HFFc6 (cell line): Measurements from ENCODE around the gene FOXI1. TPM values are rescaled to one million over a fixed set of nuclear protein-coding genes. Genes with fewer than 3 reads are reported as not detected.

Experiments used
- DNase-seq: peaks from one replicate; pipeline ENCODE4 v3.0.0-alpha.2; 2018
- H3K27ac Mint-ChIP-seq: 2 replicates; pipeline ENCODE4 v1.8.0; 2020; ENCODE audit warnings: mild to moderate bottlenecking, mixed read lengths
- H3K27me3 Mint-ChIP-seq: 2 replicates; pipeline ENCODE4 v1.8.0; 2021; ENCODE audit warnings: mild to moderate bottlenecking, moderate library complexity, mixed read lengths; ENCODE audit not compliant: insufficient read depth
- H3K36me3 Mint-ChIP-seq: 2 replicates; pipeline ENCODE4 v1.8.0; 2021; ENCODE audit warnings: low read depth, mixed read lengths
- H3K4me1 Mint-ChIP-seq: 2 replicates; pipeline ENCODE4 v1.8.0; 2020; ENCODE audit warnings: low read depth, mixed read lengths
- H3K4me3 Mint-ChIP-seq: 2 replicates; pipeline ENCODE4 v1.8.0; 2020; ENCODE audit warnings: mild to moderate bottlenecking, moderate library complexity, mixed read lengths
- H3K9me3 Mint-ChIP-seq: 2 replicates; pipeline ENCODE4 v1.8.0; 2020; ENCODE audit warnings: mild to moderate bottlenecking, mixed read lengths
- total RNA-seq, 6 experiments: library from RNA; stranded (reverse); fragmentation: NEBNext Ultra II Directional; extraction: Animal tissue kit (Norgen Biotek cat#: 25700); gene quantifications; 2 replicates in 1 of 6; 3 replicates in 5 of 6; pipeline ENCODE4 v1.2.3, GENCODE V29; 2021
- TF ChIP-seq, protein P1 (sequence below): fragments of 200-600 bp; sonication (generic); IDR thresholded peaks from 2 replicates; pipeline ENCODE4 v1.5.0; 2021; ENCODE audit warnings: antibody characterized with exemption, mild to moderate bottlenecking

The FOXI1 gene
- total RNA-seq, 6 experiments from 2014 or later, result not detected

DNA sequence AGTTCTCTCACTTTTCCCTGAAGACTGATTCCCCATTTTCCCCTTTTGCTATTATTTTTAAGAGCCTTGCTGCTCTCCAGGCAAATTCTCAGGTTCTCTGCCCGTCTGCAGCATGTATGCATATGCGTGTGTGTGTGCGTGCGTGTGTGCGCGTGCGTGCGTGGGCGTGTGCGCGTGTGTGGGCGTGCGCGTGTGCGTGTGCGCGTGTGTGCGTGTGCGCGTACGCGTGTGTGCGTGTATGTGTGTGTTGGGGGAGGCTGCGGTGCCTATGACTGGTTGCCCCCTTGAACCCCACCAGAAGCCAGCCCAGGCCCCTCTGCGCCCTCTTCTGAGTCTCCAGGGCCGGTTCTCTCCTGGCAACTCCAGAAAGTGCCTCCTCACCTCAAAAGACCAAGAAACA is 987 bp upstream of the FOXI1 start:
- Mint-ChIP-seq H3K4me3 (no peak overlapping the region), H3K27me3 (peaks cover 19% of the 10 kb centered on the region), H3K36me3 (no peaks in the 10 kb centered on the region), H3K27ac (no peak overlapping the region), H3K4me1 (peaks cover 6% of the 10 kb centered on the region), H3K9me3 (no peaks in the 10 kb centered on the region)
- TF ChIP-seq, protein P1, sequence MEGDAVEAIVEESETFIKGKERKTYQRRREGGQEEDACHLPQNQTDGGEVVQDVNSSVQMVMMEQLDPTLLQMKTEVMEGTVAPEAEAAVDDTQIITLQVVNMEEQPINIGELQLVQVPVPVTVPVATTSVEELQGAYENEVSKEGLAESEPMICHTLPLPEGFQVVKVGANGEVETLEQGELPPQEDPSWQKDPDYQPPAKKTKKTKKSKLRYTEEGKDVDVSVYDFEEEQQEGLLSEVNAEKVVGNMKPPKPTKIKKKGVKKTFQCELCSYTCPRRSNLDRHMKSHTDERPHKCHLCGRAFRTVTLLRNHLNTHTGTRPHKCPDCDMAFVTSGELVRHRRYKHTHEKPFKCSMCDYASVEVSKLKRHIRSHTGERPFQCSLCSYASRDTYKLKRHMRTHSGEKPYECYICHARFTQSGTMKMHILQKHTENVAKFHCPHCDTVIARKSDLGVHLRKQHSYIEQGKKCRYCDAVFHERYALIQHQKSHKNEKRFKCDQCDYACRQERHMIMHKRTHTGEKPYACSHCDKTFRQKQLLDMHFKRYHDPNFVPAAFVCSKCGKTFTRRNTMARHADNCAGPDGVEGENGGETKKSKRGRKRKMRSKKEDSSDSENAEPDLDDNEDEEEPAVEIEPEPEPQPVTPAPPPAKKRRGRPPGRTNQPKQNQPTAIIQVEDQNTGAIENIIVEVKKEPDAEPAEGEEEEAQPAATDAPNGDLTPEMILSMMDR, result no peak
- DNase-seq, result no peak

DNA sequence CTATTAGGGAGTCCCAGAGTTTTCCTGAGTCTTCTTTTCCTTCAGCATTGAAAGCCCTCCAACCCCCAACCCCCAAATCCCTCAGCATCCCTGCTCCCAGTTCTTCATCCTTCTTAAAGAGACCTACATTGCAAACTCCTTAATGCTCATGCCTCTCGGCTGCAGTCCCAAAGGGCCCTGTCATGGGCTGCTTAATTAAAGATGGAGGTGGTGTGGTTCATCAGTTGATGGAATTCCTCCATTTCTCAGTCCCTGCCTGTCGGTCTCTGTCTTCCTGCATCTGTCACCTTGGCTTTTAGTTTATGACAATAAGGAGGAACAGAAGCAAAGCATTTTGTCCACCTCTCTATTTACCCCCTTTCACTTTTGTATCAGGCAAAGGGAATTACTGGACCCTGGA is 2.0 kb downstream of the FOXI1 start:
- Mint-ChIP-seq H3K36me3 (no peaks in the 10 kb centered on the region), H3K4me3 (no peak overlapping the region), H3K9me3 (no peaks in the 10 kb centered on the region), H3K27me3 (peaks cover 23% of the 10 kb centered on the region), H3K27ac (no peak overlapping the region), H3K4me1 (no peaks in the 10 kb centered on the region)
- DNase-seq, result no peak
- TF ChIP-seq, protein P1, result no peak

DNA sequence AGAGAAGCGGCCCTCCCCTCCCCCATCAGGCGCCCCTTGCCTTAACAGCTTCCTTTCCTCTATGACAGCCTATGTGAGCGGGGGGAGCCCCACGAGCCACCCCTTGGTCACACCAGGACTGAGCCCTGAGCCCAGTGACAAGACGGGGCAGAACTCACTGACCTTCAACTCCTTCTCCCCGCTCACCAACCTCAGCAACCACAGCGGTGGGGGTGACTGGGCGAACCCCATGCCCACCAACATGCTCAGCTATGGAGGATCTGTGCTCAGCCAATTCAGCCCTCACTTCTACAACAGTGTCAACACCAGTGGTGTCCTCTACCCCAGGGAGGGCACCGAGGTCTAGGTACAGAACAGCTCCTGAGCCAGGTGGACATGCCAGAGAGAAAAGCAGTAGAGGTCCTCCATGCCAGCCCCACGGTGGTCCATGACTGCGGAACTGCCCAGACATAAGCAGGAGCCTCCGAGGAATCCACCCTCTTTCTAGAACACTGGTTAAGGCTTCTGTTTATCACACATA is 2.6 kb downstream of the FOXI1 start:
- no peak overlapping the region for H3K4me3 Mint-ChIP-seq
- DNase-seq, result no peak

DNA sequence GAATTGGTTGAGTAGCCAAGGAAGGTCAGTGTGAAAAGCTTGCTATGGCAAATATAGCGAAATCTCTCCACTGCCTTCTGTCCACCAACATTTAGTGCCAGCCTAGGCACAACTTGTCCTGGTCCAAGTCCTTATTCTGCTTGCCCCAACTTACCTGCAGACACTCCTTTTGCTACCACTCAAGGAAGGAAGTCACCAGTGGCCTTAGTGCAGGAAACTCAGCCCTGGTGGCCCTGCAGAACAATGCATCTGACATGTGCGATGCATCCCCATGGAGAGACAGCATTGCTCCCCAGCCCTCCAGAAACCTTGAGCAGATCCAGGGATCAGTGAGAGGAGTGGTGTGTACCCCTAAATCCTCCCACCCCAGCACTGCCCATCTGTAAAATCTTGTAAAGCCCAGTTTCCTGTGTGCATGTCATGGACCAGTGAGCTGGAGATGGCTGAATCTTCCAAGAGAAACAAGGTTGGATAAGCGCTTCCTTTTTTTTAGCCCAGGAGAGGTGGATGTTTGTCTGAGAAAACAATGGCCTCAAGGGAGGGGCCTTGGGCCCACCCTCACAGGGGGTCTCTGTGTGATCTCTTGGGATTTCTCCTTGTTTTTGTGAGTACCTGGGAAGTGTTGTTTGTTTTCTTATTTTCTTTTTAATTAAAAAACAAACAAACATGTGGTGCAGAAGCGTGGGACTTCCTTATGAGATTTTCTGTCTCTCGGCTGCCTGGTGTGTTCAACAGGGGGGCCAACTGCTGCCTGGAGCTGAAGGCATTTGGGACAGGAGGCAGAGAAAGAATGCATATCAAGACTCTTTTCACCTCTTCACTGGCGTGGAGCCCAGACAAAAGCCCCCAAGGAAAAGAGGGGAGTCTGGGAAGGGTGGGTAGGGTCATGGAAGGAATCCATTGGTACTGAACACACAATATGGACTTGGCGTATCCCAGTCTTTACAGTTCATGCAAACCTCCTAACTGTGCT is 3.6 kb downstream of the FOXI1 start:
- Mint-ChIP-seq H3K36me3 (no peaks in the 10 kb centered on the region), H3K27me3 (peaks cover 20% of the 10 kb centered on the region), H3K9me3 (no peaks in the 10 kb centered on the region), H3K4me1 (no peaks in the 10 kb centered on the region), H3K27ac (no peak overlapping the region), H3K4me3 (no peak overlapping the region)
- TF ChIP-seq, protein P1, result no peak
- no peak for DNase-seq

More for the DNA sequence above, 2.6 kb downstream of the FOXI1 start:
- TF ChIP-seq, protein P1, result no peak
- Mint-ChIP-seq H3K36me3 (no peaks in the 10 kb centered on the region), H3K9me3 (no peaks in the 10 kb centered on the region), H3K27me3 (peaks cover 23% of the 10 kb centered on the region), H3K27ac (no peak overlapping the region), H3K4me1 (no peaks in the 10 kb centered on the region)

DNA sequence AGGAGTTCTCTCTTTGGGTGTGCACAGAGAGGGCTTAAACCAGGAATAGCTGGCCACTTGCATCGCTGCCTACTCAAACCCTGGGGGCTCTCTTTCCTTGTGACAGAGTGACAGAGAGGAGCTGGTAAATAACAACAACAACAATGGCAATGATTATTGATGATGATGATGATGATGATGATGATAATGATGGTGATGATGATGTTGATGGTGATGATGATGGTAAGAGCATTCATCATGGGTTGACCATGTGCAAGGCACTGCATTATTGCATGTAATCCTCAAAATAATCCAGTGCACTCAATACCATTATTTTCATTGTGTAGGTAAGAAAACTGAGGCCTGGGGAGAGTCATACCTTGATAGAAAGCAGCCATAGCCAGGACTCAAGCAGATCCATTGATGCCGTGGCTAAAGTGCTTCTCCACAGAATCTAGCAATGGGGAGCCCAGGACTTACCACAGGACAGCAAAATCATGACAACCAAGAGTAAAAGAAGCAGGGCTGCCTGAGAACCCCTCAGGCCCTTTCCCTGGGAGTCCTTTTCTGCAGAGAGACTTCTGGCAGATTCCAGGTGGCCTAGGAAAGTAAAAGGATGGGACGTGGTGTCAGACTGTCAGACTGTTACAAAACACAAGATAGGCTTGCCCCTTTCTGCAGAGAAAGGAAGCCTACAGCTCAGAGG is 4.8 kb downstream of the FOXI1 start:
- H3K27ac Mint-ChIP-seq, result no peak overlapping the region
- H3K36me3 Mint-ChIP-seq, result no peaks in the 10 kb centered on the region
- H3K4me3 Mint-ChIP-seq, result no peak overlapping the region
- TF ChIP-seq, protein P1, result no peak
- H3K9me3 Mint-ChIP-seq, result no peaks in the 10 kb centered on the region
- H3K4me1 Mint-ChIP-seq, result no peaks in the 10 kb centered on the region
- H3K27me3 Mint-ChIP-seq, result peaks cover 17% of the 10 kb centered on the region
- no peak for DNase-seq
